IMR-90 (cell line): ENCODE results near the gene NCKAP5. TPM values are rescaled to one million over a fixed set of nuclear protein-coding genes. Genes with fewer than 3 reads are reported as not detected.

ENCODE experiments used
- ATAC-seq: fragments of 200-7000 bp; cut with Tn5 transposase; 2 replicates; pipeline ENCODE4 v1.9.1; 2020; ENCODE audit warnings: low read depth, mild to moderate bottlenecking, moderate library complexity
- BruUV-seq: library from RNA; stranded (reverse); fragments of 400-500 nt; replicated peaks from 2 replicates; lab custom pipeline; 2021; lab: Mats Ljungman, UMichigan
- CTCF ChIA-PET: fragments of 300-600 bp; formaldehyde crosslinking; extraction: SDS; loops from one replicate; lab custom pipeline; 2021; ENCODE audit warnings: antibody characterized with exemption; lab: Yijun Ruan, JAX
- POLR2A ChIA-PET: fragments of 300-600 bp; sonication (Branson Sonifier 250); formaldehyde crosslinking; loops from one replicate; lab custom pipeline; 2022; ENCODE audit warnings: antibody characterized with exemption; ENCODE audit not compliant: unreplicated experiment; lab: Charles Lee
- DNase-seq: peaks from one replicate; pipeline ENCODE4 v3.0.0; 2013
- H2AFZ ChIP-seq: replicated peaks from 2 replicates; pipeline ENCODE3; 2013; ENCODE audit warnings: low read length, mild to moderate bottlenecking; ENCODE audit not compliant: poor library complexity
- H2AK5ac ChIP-seq: 2 replicates; pipeline ENCODE4 v1.6.1; 2013; ENCODE audit warnings: low read depth, low read length, inconsistent platforms
- H2AK9ac ChIP-seq: replicated peaks from 2 replicates; pipeline ENCODE3; 2013; ENCODE audit warnings: mild to moderate bottlenecking, low read depth, low read length, moderate library complexity; ENCODE audit not compliant: poor library complexity
- H2BK120ac ChIP-seq: 2 replicates; pipeline ENCODE4 v1.6.1; 2013; ENCODE audit warnings: low read depth, low read length, inconsistent platforms
- H2BK15ac ChIP-seq: 3 replicates; pipeline ENCODE4 v1.6.1; 2013; ENCODE audit warnings: low read depth, low read length, inconsistent platforms
- H2BK20ac ChIP-seq: 2 replicates; pipeline ENCODE4 v1.6.1; 2013; ENCODE audit warnings: low read depth, mild to moderate bottlenecking, inconsistent platforms, low read length, moderate library complexity
- H2BK5ac ChIP-seq: 2 replicates; pipeline ENCODE4 v1.6.1; 2013; ENCODE audit warnings: mild to moderate bottlenecking, low read depth, low read length, inconsistent platforms; ENCODE audit not compliant: poor library complexity, severe bottlenecking
- H3K14ac ChIP-seq: replicated peaks from 2 replicates; pipeline ENCODE4 v1.6.1; 2013; ENCODE audit warnings: low read depth, low read length, inconsistent platforms
- H3K18ac ChIP-seq: 2 replicates; pipeline ENCODE4 v1.6.1; 2013; ENCODE audit warnings: low read depth, low read length, control low read depth
- H3K23ac ChIP-seq: 2 replicates; pipeline ENCODE4 v1.6.1; 2013; ENCODE audit warnings: low read depth, low read length, inconsistent platforms
- H3K27ac ChIP-seq: 2 replicates; pipeline ENCODE4 v1.5.1; 2013; ENCODE audit warnings: mild to moderate bottlenecking, control low read depth, low read length; ENCODE audit not compliant: insufficient read depth
- H3K27me3 ChIP-seq: 2 replicates; pipeline ENCODE4 v1.6.1; 2013; ENCODE audit warnings: low read length; ENCODE audit not compliant: control insufficient read depth, insufficient read depth
- H3K36me3 ChIP-seq: 2 replicates; pipeline ENCODE4 v1.6.1; 2013; ENCODE audit warnings: low read length, mixed read lengths; ENCODE audit not compliant: control insufficient read depth, insufficient read depth
- H3K4ac ChIP-seq: 2 replicates; pipeline ENCODE4 v1.6.1; 2013; ENCODE audit warnings: low read depth, low read length, inconsistent platforms
- H3K4me1 ChIP-seq: 2 replicates; pipeline ENCODE4 v1.6.1; 2013; ENCODE audit warnings: low read length, mixed read lengths; ENCODE audit not compliant: control insufficient read depth, insufficient read depth
- H3K4me2 ChIP-seq: 2 replicates; pipeline ENCODE4 v1.6.1; 2013; ENCODE audit warnings: low read depth, mild to moderate bottlenecking, control low read depth, low read length, moderate library complexity
- H3K4me3 ChIP-seq: 2 replicates; pipeline ENCODE4 v1.5.1; 2013; ENCODE audit warnings: low read depth, mild to moderate bottlenecking, control low read depth, low read length, moderate library complexity; ENCODE audit not compliant: insufficient read depth
- H3K56ac ChIP-seq: 2 replicates; pipeline ENCODE4 v1.6.1; 2013; ENCODE audit warnings: low read length, inconsistent platforms; ENCODE audit not compliant: insufficient read depth; ENCODE audit errors: extremely low read depth
- H3K79me1 ChIP-seq, 2 experiments: 2 replicates each; pipeline ENCODE4 v1.6.1; 2013; ENCODE audit warnings: low read length in 2 of 2, inconsistent platforms in 1 of 2, low read depth in 1 of 2
- H3K9ac ChIP-seq: 2 replicates; pipeline ENCODE4 v1.6.1; 2013; ENCODE audit warnings: low read depth, low read length, control low read depth
- H3K9me1 ChIP-seq: 2 replicates; pipeline ENCODE4 v1.6.1; 2013; ENCODE audit warnings: low read length, inconsistent platforms; ENCODE audit not compliant: insufficient read depth
- H3K9me3 ChIP-seq: 2 replicates; pipeline ENCODE4 v1.6.1; 2013; ENCODE audit warnings: low read length; ENCODE audit not compliant: control insufficient read depth, insufficient read depth
- H4K20me1 ChIP-seq: 2 replicates; pipeline ENCODE4 v1.6.1; 2013; ENCODE audit warnings: low read length, inconsistent platforms; ENCODE audit not compliant: insufficient read depth
- H4K5ac ChIP-seq: 2 replicates; pipeline ENCODE4 v1.6.1; 2013; ENCODE audit warnings: mild to moderate bottlenecking, low read depth, low read length, control low read depth
- H4K8ac ChIP-seq, 2 experiments: 2 replicates each; pipeline ENCODE4 v1.6.1; 2013; ENCODE audit warnings: low read depth in 2 of 2, low read length in 2 of 2, control low read depth in 1 of 2, inconsistent platforms in 1 of 2
- H4K91ac ChIP-seq: 2 replicates; pipeline ENCODE4 v1.6.1; 2013; ENCODE audit warnings: low read depth, low read length, inconsistent platforms; ENCODE audit not compliant: insufficient read depth
- CHD1 ChIP-seq: IDR thresholded peaks from 2 replicates; pipeline ENCODE4 v1.6.1; 2012; ENCODE audit warnings: low read depth, low read length, improper control_type of control experiment
- FOS ChIP-seq: fragments of 150-350 bp; IDR thresholded peaks from 2 replicates; pipeline ENCODE4 v1.6.1; 2016; ENCODE audit warnings: low read depth, low read length
- MAFK ChIP-seq: IDR thresholded peaks from 2 replicates; pipeline ENCODE4 v1.6.1; 2012; ENCODE audit warnings: low read depth, low read length, improper control_type of control experiment
- WGBS, 2 experiments: methylation state at CpG; one replicate each; pipeline versions ENCODE4 v1.1.5 to v1.1.7; 2013; ENCODE audit warnings: missing lambda C conversion rate in 2 of 2; ENCODE audit not compliant: insufficient read length in 1 of 2; ENCODE audit errors: extremely low coverage in 2 of 2; 5-methylcytosine and 5-hydroxymethylcytosine counted together
- dilution Hi-C: fragments of 300-500 bp; cut with HindIII; formaldehyde crosslinking; loops from one replicate; pipeline ENCODE4 v1.14.3; 2018; ENCODE audit warnings: low sequenced_read_pairs; ENCODE audit not compliant: unreplicated experiment
- in situ Hi-C: fragments of 300-500 bp; cut with MboI; formaldehyde crosslinking; loops from 3 replicates; pipeline ENCODE4 v1.14.3; 2019; ENCODE audit warnings: low sequenced_read_pairs, inconsistent platforms, mixed read lengths
- intact Hi-C: fragments of 100-400 bp; cut with micrococcal nuclease; formaldehyde crosslinking; loops from 2 replicates; pipeline ENCODE4 v1.10.0; 2022
- polyA plus RNA-seq, 3 experiments: library from polyadenylated mRNA; depleted of rRNA; stranded (reverse); fragments of >200 nt; gene quantifications; 2 replicates each; pipeline ENCODE4 v1.2.3, GENCODE V29; 2012; ENCODE audit warnings: low replicate concordance in 1 of 3
- total RNA-seq: library from RNA; depleted of rRNA; stranded (reverse); fragments of >200 nt; gene quantifications from 2 replicates; pipeline ENCODE4 v1.2.3, GENCODE V29; 2012

NCKAP5 gene
- total and polyA plus RNA-seq, 2 of the 4 experiments (the other 2 are of a cell fraction), result 2.7 to 3.9 TPM

DNA sequence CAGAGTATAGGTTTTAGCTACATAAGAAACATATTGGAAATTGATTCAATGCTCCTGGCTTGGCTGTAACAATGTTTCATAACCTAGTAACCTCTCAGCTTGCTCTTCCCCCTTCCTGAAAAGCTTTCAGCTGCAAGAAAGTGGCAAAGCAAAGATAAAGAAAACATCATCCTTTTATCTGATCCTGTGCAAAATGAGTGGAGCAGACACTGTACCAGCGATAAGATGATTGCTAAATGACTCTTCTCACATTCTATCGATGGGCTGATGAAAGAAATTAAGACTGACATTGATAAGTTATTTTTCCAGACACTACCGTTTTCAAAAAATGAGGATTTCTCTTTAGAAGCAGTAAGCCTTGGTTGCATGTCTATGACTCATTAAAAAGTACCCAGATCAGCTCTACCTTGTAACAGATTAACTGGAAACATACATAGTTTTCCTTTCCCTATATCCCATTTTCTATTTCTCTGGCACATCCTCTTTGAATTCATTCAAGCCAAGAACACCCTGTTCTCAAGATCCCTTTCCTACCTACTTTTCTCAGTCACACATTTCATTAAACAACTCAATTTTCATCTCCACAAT, 811.2 kb downstream of the NCKAP5 start:
- no peak overlapping the region for H3K9ac ChIP-seq
- no peaks in the 10 kb centered on the region; the same call in 1 of the 2 replicates for H3K36me3 ChIP-seq
- no peak overlapping the region for H4K91ac ChIP-seq
- no CpG with 5 or more reads among the region's 3 CpGs for WGBS, 2 experiments
- H4K5ac ChIP-seq, result no peak overlapping the region; the same call in 1 of the 2 replicates
- BruUV-seq, result no TSS peak
- dilution Hi-C loops, result no loop called here
- H2AK5ac ChIP-seq, result no peak overlapping the region
- peak overlapping the region; percentile 16; the same call in 1 of the 2 replicates for H3K14ac ChIP-seq
- no peak overlapping the region for H2AFZ ChIP-seq
- no peak overlapping the region for H2AK9ac ChIP-seq
- ChIA-PET CTCF (no interaction called here), POLR2A (no interaction called here)
- no peak overlapping the region for H3K4me3 ChIP-seq
- H2BK15ac ChIP-seq, result no peak overlapping the region
- no peaks in the 10 kb centered on the region for H3K79me1 ChIP-seq
- H3K56ac ChIP-seq, result no peak overlapping the region
- no peak overlapping the region for H3K18ac ChIP-seq
- no peak overlapping the region for H3K27ac ChIP-seq
- H3K9me1 ChIP-seq, result peaks cover 8% of the 10 kb centered on the region; the same call in 1 of the 2 replicates
- no peak overlapping the region for H3K4ac ChIP-seq
- peaks cover 7% of the 10 kb centered on the region for H3K4me1 ChIP-seq
- ATAC-seq, result peak; percentile 48
- H3K9me3 ChIP-seq, result no peaks in the 10 kb centered on the region
- H4K8ac ChIP-seq, result no peak overlapping the region
- peak; percentile 47 for DNase-seq
- no peak overlapping the region for H3K23ac ChIP-seq
- H4K20me1 ChIP-seq, result no peaks in the 10 kb centered on the region
- in situ Hi-C loops, result no loop called here
- H2BK20ac ChIP-seq, result no peak overlapping the region
- H3K4me2 ChIP-seq, result no peak overlapping the region; the same call in 1 of the 2 replicates
- H2BK120ac ChIP-seq, result no peak overlapping the region
- H2BK5ac ChIP-seq, result no peak overlapping the region
- TF ChIP-seq CHD1 (no peak), FOS (0 out of 2 replicates have a peak, but pooled peaks have one; percentile 24), MAFK (no peak)
- H3K27me3 ChIP-seq, result no peaks in the 10 kb centered on the region
- intact Hi-C loops, result no loop called here
